CD4-positive, alpha-beta T cell treated with Interleukin-4 for 4 hours (primary cell): ENCODE results near the gene FGGY.

ENCODE experiments used
- DNase-seq: peaks from one replicate; pipeline ENCODE4 v3.0.0-alpha.2; 2020

Gene FGGY

GRCh38 chr1:59751801-59752200 lies 454.9 kb downstream of the FGGY start:
- DNase-seq: no peak

DNA sequence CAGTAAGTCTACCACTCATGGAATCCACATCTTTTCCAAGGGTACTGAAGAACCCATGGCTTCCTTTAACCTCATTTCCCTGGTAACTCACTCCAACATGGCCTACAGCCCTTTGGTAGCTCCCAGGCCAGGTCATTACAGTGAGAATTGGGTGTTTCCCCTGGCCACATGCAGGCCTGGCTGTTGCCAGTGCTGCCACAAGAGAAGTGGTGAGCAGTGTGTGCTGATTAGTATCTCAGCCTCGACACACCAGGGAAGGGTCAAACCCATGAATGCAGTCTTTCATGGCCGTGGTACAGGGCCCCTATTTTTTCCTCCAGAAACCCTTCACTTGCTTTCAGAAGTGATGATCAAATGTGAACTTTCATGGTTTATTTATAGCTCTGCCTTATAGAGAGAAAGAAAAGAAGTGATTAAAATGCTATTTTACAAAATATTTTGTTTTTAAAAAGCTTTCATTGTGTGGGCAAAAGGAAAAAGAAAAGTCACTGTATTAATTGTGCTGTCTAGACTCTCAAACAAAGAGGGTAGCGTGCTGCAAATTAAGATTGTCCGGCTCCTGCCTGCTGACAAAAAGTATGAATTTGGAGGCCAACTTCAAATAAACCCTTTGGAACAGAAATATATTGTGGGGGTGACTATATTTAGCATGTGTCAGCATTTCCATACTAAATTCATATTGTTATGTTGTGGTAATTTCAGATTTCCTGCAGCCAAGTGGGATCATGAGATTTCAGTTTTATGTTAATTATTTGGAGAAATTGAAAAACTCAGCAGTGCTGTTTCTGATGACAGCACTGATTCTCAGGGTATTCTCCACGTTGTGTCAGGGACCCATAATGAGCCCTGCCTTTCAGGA lies 455.9 kb downstream of the FGGY start:
- DNase-seq: no peak

- DNase-seq: no peak
Measured at GRCh38 chr1:59755069-59755685, 458.3 kb downstream of the FGGY start.

DNA sequence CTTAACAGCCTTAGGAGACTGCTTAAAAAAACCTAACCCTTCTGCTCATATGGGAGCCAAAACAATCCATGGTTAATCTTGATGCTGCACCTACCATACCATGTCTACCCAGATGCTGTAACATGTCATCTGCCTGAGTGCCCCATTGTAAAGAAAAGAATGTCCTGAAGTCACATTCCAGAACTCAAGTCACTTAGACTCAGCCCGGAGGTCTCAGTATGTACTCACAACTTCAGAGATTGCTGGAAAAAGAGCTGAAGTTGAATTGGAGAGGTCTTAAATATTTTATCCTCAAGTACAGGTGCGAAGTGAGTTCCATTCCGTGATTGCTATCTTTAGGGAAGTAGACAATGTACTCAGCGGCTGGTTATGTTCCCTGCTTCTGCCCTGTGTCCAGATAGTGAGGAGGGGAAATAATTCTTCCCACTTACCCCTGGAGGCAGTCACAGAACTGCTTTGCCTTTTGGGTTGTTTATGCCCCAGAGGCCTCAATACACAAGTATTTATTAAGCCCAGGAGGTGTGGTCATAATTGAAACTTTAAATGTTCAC lies 460.4 kb downstream of the FGGY start:
- DNase-seq: no peak

GRCh38 chr1:59759156-59759925 lies 462.4 kb downstream of the FGGY start:
- DNase-seq: peak; percentile 66

DNA sequence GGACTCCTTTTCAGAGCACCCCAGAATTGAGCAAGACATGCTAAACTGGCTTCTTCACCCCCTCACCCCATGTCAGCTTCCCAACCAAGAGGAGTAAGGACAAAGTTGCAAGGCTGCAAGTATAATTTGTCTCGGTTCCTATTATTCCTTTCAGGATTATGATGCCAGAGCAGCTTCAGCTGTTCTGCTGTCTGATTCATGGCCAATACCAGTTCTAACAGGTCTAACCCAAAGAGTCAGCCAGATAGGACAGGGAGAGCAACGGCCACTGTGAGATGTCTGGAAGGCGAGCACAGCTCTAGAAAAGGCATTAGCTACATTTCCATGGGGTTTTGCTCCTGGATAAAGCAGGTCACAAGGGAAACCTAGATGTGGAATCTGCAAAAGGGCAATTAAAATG lies 464.5 kb downstream of the FGGY start:
- no peak for DNase-seq

- DNase-seq: no peak
Measured at GRCh38 chr1:59763418-59763817, 466.5 kb downstream of the FGGY start.

DNA sequence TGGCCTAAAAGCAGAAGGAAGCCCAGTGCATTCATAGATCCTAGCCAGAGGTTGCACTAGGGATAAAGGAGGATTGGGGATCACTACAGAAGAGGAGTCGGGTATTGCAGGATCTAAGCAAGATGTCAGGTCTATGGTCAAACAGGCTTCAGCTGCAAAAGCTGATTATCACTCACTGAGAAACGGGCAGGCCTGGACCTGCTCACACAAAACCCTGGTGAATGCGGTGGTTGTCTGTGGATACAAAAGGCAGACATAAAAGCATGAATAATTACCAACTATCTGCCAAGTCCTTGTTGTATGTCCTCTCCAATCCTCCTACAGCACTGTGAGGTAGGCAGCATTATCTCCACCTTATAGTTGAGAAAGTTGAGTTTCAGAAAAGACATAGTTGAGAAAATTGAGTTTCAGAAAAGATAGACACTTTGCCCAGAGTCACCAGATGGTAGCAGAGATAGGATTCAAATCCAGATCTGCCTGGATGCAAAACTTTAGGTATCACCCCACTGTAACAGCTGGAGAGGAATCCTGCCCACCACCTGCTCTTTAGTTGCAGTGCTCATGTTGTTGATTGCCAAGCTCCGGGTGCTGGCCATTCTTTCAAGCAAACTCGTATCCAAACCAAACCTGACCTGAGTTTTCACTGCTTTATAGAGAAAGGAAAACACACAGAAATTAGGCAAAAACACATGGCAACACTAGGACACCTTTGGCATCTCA lies 468.3 kb downstream of the FGGY start:
- no peak for DNase-seq

DNA sequence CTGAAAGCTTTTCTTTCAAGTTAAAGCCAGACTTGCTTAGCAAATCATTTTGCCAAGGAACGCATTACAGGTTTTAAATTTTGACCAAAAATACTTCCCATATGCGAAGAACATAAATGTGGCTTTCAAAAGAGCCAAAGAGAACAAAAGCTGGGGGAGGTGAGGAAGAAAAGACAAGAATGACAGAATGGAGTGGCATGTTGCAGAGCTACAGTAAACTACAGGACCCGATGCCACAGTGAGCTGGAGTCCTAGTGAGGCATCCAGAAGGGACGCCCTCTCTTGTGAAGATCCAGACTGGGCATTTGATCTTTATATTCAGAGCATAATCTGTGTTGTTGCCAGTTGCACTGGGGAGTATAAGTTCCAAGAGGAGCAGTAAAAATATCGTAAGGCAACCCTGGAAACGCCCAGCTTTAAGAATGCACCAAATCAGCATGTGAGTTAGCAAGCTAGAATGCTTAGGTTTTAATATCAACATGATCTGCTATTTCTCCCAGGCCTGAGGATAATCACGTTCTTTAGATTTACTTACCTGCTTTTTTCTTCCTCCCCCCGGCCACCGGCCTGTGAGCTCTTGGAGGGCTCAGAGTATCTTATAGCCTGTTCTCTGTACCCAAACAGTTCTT lies 469.4 kb downstream of the FGGY start:
- no peak for DNase-seq

- DNase-seq: no peak
Measured at GRCh38 chr1:59767119-59767518, 470.2 kb downstream of the FGGY start.

DNA sequence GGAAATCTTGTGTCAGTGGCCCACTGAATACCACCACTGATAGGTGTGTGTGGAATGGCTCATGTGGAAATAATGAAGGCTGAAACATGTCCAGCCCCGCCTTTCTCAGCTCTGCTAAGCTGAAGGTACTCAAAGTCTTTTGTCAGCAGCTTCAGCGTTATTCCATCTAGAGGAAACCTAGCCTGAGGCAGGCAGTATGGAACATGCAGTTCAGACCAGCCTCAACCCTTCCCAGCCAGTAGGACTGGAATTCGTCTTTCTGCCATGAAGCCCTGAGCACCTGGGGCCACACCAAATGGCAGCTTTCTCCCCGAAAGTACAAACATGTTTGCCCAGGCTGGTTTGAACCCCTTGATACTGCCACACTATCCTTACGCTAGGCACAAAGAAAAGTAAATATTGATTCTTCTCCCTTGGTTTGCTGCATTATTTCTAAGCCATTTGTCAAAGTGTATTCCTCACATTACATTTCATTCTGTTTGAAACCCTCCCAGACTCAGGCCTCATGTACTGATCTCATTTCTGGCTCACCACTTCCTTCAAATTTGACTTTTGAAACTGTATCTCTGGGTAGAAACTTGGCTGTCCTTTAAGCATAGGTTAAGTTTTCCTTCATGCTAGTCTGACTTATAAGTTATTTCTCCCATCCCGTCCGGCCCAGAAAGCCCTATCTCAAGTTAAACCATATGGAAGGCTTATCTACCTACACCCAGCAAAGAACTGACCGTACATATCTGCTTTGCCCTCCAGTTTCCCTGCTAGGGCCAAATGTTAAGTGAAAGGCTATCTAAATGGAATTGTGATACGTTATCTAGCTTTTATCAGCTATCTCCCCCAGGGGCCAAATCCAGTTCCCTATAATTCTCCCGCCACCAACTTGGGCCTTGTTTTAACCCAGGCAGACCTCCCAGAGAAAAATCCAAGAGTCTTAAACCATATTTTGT lies 472.2 kb downstream of the FGGY start:
- DNase-seq: no peak

DNA sequence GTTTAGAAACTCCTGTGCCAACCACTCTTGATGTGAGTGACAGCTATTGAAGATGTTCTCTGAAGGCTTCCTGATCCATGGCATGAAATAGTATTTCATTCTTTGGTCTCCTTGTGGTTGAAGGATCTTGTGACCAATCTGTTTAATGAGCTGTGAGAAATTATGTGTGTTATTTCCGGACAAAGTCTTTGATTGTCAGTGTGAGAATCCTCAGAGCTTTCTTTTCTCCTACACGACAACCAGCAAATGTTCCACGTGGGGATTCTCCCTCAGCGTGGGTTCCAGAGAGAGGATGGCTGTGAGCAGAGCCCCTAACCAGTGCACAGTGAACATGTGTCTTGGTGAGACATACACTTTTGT lies 472.8 kb downstream of the FGGY start:
- no peak for DNase-seq

DNA sequence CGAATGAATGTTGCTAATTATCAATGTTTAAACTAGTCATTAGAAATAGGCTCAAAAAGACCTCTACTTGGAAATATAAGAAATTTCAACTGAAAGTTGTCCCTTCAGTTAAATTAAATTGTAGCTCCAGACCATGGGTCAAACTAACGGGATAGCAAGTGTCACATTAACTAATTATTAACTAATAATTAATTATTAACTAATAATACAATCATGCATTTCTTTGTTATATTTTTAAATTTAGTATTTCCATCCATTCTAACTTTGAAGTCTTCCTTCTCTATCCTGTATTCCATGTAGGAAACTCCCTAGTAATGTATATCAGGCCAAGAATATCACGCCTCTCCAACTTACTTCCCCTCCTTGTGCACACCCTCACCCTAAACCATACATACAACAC lies 474.5 kb downstream of the FGGY start:
- no peak for DNase-seq

- DNase-seq: no peak
Measured at GRCh38 chr1:59775480-59775879, 478.6 kb downstream of the FGGY start.

DNA sequence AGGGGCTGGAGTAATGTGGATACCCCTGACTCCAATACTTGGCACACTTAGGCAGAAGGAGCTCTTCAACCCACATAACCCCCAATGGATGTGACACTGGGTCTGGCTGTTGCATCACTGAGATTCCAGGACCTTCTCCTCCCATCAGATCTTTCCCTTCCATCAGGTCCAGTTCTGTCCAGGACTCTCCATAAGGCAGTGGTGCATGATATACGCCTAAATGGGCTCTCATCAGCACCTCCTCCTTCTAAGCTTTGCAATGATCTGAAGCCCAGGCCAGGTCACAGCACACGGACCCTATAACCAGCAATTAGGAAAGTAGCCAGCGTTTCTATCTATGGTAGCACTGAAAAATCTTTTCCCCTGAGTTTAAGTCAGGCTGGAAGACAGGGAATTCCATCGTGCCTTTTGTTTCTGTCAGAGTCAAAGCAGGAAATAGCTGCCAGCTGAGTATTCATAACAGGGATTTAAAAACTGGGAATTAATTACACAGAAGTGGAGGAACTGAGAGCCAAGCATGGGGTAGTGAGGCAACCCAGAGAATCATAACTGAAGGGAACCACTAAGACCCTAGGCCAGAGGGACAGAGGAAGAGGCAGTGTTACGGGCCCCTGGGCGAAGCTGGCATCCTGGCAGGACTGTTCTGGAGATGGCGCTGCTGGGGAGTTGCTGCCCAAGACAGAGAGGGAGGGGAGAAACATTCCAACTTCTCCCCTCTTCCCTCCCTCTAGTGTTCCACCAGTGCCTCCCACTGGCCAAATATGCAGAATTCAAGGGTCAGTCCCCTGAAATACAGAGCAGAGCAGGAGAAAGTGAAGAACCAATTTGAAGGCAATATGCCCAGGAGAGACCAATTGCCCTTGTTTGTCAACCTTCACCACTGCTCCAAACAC lies 480.3 kb downstream of the FGGY start:
- DNase-seq: no peak

DNA sequence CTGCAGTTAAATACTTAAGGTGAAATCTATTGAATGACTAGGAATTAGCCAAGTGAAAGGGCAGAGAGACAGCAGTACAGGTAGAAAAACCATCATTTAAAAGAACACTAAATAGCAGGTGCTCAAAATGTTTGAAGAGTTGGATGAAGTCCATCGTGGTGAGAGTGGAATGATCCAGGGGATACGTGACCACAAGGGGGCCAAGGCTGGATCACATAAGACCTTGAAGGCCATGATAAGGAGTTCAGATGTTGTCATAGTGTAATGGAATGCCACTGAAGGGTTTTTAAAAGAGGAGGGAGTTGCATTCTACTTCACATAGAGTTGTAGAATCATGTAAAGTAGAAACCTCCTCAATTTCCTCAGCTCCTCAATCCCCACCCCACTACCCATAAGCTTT lies 483.1 kb downstream of the FGGY start:
- DNase-seq: no peak

- DNase-seq: no peak
Measured at GRCh38 chr1:59788825-59789224, 491.9 kb downstream of the FGGY start.

DNA sequence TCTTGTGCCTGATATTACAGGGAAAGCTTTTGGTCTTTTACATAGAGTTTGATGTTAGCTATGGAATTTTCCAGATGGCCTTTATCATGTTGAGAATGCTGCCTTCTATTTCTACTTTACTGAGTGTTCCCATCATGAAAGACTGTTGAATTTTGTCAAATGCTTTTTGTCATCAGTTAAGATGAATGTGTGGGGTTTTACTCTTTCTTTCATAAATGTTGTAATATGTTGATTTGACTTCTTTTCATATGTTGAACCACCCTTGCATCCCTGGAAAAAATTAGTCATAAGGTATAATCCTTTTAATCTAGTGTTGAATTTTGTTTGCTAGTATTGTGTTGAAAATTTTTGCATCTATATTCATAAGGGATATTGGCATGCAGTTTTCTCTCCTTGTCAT lies 501.7 kb downstream of the FGGY start:
- DNase-seq: no peak

GRCh38 chr1:59803458-59804038 lies 506.7 kb downstream of the FGGY start:
- no peak for DNase-seq

DNA sequence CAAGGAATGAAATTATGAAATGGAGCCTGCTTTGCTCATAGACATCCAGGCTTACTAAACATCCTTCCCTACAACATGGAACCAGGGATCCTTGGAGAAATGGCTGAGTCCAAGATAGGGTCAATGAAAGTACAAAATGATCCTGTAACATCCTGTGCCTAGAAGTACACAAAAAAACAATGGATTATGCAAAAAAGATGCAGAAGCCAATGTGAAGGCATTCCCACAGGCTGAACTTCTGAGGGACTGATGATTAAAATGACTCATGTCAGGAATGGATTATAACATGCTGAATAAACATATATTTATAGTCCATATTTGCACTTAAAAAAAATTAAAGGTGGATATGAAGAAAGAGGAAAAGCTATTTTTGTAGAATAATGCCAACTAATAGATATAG lies 507.4 kb downstream of the FGGY start:
- DNase-seq: no peak
